Activated CD4-positive, alpha-beta T cell treated with anti-CD3 and anti-CD28 coated beads, Interleukin-2, amount 50 U/mL, for 24 hours (primary cell): ENCODE data around the gene PHTF1.
A peak's percentile ranks its signal among the peaks of the same experiment; 100 is the strongest.

ENCODE experiments used
- DNase-seq, 2 donors: peaks; one replicate each; pipeline ENCODE4 v3.0.0-alpha.2; 2020; ENCODE audit warnings: low read depth in 1 of 2, low spot score in 1 of 2

PHTF1 gene

GRCh38 chr1:113759333-113760101, at the start of gene PHTF1:
Gene PHTF1 (minus strand): TSS chr1:113759486. CDS start chr1:113758703, 783 bp downstream.
- DNase-seq = peak; percentile 22 to 24

GRCh38 chr1:113808450-113809195, 49.3 kb upstream of the PHTF1 start:
- no peak for DNase-seq

- DNase-seq = no peak
Observed at GRCh38 chr1:113805639-113806038, 46.4 kb upstream of the PHTF1 start.

GRCh38 chr1:113805256-113805531, 45.9 kb upstream of the PHTF1 start:
- DNase-seq = no peak

GRCh38 chr1:113804421-113805255, 45.4 kb upstream of the PHTF1 start:
- no peak for DNase-seq

GRCh38 chr1:113802367-113803007, 43.2 kb upstream of the PHTF1 start:
- no peak for DNase-seq

- DNase-seq = no peak
Observed at GRCh38 chr1:113800487-113800886, 41.2 kb upstream of the PHTF1 start.

GRCh38 chr1:113797472-113797871, 38.2 kb upstream of the PHTF1 start:
- no peak for DNase-seq

- no peak for DNase-seq
Observed at GRCh38 chr1:113793878-113794834, 34.9 kb upstream of the PHTF1 start.

GRCh38 chr1:113792986-113793385, 33.7 kb upstream of the PHTF1 start:
- no peak for DNase-seq

GRCh38 chr1:113792471-113792870, 33.2 kb upstream of the PHTF1 start:
- no peak for DNase-seq

- no peak for DNase-seq
Observed at GRCh38 chr1:113788802-113789201, 29.5 kb upstream of the PHTF1 start.

GRCh38 chr1:113787663-113788062, 28.4 kb upstream of the PHTF1 start:
- no peak for DNase-seq

GRCh38 chr1:113786069-113786468, 26.8 kb upstream of the PHTF1 start:
- no peak for DNase-seq

GRCh38 chr1:113784104-113784779, 25.0 kb upstream of the PHTF1 start:
- peak in 1 of 2 donors; percentile 12 for DNase-seq

GRCh38 chr1:113783254-113784103, 24.2 kb upstream of the PHTF1 start:
- peak in 1 of 2 donors; percentile 28 for DNase-seq

GRCh38 chr1:113782406-113782805, 23.1 kb upstream of the PHTF1 start:
- no peak for DNase-seq

- no peak for DNase-seq
Observed at GRCh38 chr1:113780374-113781146, 21.3 kb upstream of the PHTF1 start.
